Activated T-cell treated with anti-CD3 and anti-CD28 coated beads, Interleukin-2, amount 50 U/mL, for 24 hours (primary cell): ENCODE data around the gene TMEM200A.

Source experiments
- DNase-seq: peaks from one replicate; pipeline ENCODE4 v3.0.0-alpha.2; 2020
- H3K27ac Mint-ChIP-seq: 2 replicates; pipeline ENCODE4 v1.8.0; 2020; ENCODE audit warnings: mild to moderate bottlenecking, mixed read lengths
- H3K27me3 Mint-ChIP-seq: 2 replicates; pipeline ENCODE4 v1.8.0; 2020; ENCODE audit warnings: mixed read lengths
- H3K36me3 Mint-ChIP-seq: 2 replicates; pipeline ENCODE4 v1.8.0; 2020; ENCODE audit warnings: low read depth, mixed read lengths
- H3K4me1 Mint-ChIP-seq: 2 replicates; pipeline ENCODE4 v1.8.0; 2020; ENCODE audit warnings: low read depth, mixed read lengths
- H3K4me3 Mint-ChIP-seq: 2 replicates; pipeline ENCODE4 v1.8.0; 2020; ENCODE audit warnings: mild to moderate bottlenecking, moderate library complexity, mixed read lengths
- H3K9me3 Mint-ChIP-seq: 2 replicates; pipeline ENCODE4 v1.8.0; 2020; ENCODE audit warnings: mixed read lengths

The TMEM200A gene

GRCh38 chr6:130466748-130467061 is 100.9 kb downstream of the TMEM200A start:
- Mint-ChIP-seq H3K4me3 (no peak overlapping the region), H3K9me3 (no peaks in the 10 kb centered on the region), H3K4me1 (peaks cover 9% of the 10 kb centered on the region), H3K36me3 (no peaks in the 10 kb centered on the region), H3K27me3 (no peaks in the 10 kb centered on the region), H3K27ac (no peak overlapping the region)
- no peak for DNase-seq

DNA sequence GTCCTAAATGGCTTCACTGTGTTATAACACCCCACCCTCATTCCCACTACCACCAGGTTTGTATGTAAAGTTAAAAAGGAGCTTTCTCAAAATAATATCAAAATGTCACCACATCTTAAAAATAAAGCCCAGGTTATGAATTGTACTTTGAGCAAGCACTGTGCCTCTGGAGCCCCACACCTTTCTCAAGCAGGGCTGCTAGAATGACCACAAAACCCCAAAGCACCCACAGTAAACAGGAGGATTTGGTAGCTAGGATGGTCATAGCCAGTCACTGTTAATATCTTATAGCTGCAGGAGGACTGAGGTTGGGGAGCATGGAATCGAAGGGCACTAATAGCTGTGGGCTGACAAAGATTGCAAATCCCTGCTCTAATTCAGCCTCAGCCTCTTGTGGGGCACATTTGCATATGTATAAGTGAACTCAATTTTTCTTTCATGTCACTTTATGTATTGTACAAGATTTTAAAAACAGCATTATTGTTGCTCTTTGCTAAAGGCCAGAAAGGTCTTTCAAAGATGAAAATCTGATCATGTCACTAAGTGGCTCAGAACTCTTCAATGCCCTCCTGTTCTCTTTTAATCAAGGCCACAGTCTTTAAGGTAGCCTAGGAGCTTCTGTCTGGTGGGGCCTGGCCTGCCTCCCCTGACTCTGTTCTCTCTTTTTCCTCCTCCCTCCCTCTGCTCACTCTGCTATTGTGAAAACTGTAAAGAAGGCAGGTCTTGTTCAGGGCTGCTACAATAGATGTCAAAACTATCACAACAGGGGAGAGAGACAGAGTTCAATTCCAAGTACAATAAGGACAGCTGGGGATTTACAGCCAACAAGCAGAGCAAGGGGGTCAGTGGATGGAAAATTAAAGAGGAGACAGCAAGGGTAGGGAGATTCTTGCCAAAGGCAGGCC is 101.6 kb downstream of the TMEM200A start:
- Mint-ChIP-seq H3K4me3 (no peak overlapping the region), H3K4me1 (peaks cover 9% of the 10 kb centered on the region), H3K9me3 (no peaks in the 10 kb centered on the region), H3K27me3 (no peaks in the 10 kb centered on the region), H3K27ac (no peak overlapping the region), H3K36me3 (no peaks in the 10 kb centered on the region)
- DNase-seq = no peak

DNA sequence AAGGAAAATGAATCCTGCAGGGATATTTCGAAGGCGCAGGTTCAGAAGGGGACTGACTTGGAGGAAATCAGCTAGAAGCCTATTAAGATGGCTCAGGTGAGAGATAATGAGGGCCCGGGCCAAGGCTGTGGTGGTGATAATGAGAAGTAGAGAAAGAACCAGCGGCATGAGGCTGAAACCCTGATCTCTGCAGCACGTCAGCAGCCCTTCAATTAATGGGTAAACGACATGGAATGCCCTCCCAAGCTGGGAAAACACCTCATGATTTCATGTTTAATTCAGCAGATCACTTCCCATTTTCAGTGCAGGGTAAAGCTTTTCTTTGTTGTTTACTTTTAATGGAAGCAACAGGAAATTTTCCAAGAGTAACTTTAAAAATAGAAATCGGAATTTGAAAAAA is 104.9 kb downstream of the TMEM200A start:
- H3K27me3 Mint-ChIP-seq = no peaks in the 10 kb centered on the region
- no peak overlapping the region for H3K4me3 Mint-ChIP-seq
- peaks cover 3% of the 10 kb centered on the region for H3K9me3 Mint-ChIP-seq
- H3K27ac Mint-ChIP-seq = no peak overlapping the region
- no peaks in the 10 kb centered on the region for H3K36me3 Mint-ChIP-seq
- H3K4me1 Mint-ChIP-seq = peaks cover 12% of the 10 kb centered on the region
- DNase-seq = no peak

DNA sequence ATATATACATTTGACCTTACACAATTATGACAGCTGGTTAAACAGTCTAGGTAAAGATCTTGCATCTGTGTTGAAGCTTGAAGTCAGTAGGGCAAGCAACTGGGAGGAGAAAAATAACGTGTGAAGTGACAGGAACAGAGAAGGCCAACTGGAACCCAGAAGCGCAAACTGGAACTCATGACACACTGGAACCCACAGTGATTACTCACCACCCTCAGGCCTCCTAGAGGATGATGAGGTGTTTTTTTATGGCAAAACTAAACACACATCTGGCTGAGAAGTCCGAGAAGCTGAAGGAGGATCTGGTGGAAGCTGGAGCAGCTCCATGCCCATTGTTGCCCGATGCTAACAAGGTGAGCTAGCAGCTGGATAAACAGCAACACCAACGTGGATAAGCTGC is 108.1 kb downstream of the TMEM200A start:
- no peak for DNase-seq
- Mint-ChIP-seq H3K36me3 (no peaks in the 10 kb centered on the region), H3K4me1 (peaks cover 3% of the 10 kb centered on the region), H3K4me3 (no peak overlapping the region), H3K27ac (no peak overlapping the region), H3K27me3 (no peaks in the 10 kb centered on the region), H3K9me3 (peaks cover 12% of the 10 kb centered on the region)

- Mint-ChIP-seq H3K27ac (no peak overlapping the region), H3K4me1 (peaks cover 22% of the 10 kb centered on the region), H3K4me3 (no peak overlapping the region), H3K36me3 (no peaks in the 10 kb centered on the region), H3K9me3 (no peaks in the 10 kb centered on the region), H3K27me3 (no peaks in the 10 kb centered on the region)
- DNase-seq = no peak
These were observed 117.0 kb downstream of the TMEM200A start for GRCh38 chr6:130482645-130483390.

DNA sequence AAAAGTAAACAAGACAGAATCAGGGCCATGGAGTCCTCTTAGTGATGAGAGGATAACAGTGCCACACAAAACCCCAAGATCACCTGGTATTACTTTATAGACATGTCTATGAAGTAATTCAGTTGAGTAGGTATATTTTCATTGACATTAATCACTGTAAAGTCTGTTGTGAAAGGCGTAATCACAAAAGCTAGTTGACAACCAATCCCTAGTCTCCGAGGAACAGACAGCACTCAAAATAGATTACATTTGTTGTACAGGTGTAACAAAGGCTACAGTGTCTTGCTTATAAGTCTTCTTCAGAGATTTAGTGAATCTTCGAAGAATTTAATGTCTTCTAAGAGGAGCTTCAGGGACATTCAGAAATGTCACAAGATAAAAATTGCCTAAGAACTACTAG is 120.1 kb downstream of the TMEM200A start:
- no peaks in the 10 kb centered on the region for H3K36me3 Mint-ChIP-seq
- no peaks in the 10 kb centered on the region for H3K9me3 Mint-ChIP-seq
- H3K27me3 Mint-ChIP-seq = no peaks in the 10 kb centered on the region
- no peak overlapping the region for H3K27ac Mint-ChIP-seq
- no peak overlapping the region for H3K4me3 Mint-ChIP-seq
- peaks cover 34% of the 10 kb centered on the region for H3K4me1 Mint-ChIP-seq
- DNase-seq = no peak

- no peaks in the 10 kb centered on the region for H3K36me3 Mint-ChIP-seq
- H3K27ac Mint-ChIP-seq = no peak overlapping the region
- no peaks in the 10 kb centered on the region for H3K9me3 Mint-ChIP-seq
- peaks cover 34% of the 10 kb centered on the region for H3K4me1 Mint-ChIP-seq
- DNase-seq = no peak
- H3K4me3 Mint-ChIP-seq = no peak overlapping the region
- no peaks in the 10 kb centered on the region for H3K27me3 Mint-ChIP-seq
These were observed 120.6 kb downstream of the TMEM200A start for GRCh38 chr6:130486417-130486816.

- no peak for DNase-seq
- Mint-ChIP-seq H3K27ac (no peak overlapping the region), H3K9me3 (peaks cover 5% of the 10 kb centered on the region), H3K27me3 (no peaks in the 10 kb centered on the region), H3K4me1 (peaks cover 13% of the 10 kb centered on the region), H3K36me3 (no peaks in the 10 kb centered on the region), H3K4me3 (no peak overlapping the region)
These were observed 123.7 kb downstream of the TMEM200A start for GRCh38 chr6:130489514-130489913.
